ENCODE results near the gene C5orf52.
"Not testable (repeated sequence)": the region's sequence is repeated elsewhere in the genome, so short reads cannot be mapped to it uniquely, and the experiment has no call there.

Gene C5orf52

DNA sequence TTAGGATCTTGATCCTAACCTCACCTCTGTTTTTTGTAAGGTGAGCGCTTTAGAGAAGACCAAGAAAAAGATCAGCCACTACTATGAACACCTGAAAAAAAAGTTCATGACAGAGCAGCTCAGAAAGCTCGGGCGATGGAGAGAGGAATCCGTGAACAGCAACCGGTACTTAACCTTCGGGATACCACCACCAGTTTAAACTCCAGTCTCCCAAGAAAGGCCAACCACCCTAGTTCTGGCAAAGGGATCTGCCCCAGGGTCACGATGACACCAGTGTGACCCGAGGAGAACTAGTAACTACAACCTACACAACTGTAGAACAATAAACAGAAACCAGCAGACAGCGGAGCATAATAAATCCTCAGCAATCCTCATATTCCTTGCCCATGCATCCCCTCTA lies 8.5 kb downstream of the C5orf52 start:
- H3K4me3 ChIP-seq (ENCODE audit: low read depth, low read length): no peak overlapping the region
- TF ChIP-seq, protein P1, sequence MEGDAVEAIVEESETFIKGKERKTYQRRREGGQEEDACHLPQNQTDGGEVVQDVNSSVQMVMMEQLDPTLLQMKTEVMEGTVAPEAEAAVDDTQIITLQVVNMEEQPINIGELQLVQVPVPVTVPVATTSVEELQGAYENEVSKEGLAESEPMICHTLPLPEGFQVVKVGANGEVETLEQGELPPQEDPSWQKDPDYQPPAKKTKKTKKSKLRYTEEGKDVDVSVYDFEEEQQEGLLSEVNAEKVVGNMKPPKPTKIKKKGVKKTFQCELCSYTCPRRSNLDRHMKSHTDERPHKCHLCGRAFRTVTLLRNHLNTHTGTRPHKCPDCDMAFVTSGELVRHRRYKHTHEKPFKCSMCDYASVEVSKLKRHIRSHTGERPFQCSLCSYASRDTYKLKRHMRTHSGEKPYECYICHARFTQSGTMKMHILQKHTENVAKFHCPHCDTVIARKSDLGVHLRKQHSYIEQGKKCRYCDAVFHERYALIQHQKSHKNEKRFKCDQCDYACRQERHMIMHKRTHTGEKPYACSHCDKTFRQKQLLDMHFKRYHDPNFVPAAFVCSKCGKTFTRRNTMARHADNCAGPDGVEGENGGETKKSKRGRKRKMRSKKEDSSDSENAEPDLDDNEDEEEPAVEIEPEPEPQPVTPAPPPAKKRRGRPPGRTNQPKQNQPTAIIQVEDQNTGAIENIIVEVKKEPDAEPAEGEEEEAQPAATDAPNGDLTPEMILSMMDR (IDR thresholded peaks at IDR 0.05; ENCODE audit: low read depth, low read length): no peak

DNA sequence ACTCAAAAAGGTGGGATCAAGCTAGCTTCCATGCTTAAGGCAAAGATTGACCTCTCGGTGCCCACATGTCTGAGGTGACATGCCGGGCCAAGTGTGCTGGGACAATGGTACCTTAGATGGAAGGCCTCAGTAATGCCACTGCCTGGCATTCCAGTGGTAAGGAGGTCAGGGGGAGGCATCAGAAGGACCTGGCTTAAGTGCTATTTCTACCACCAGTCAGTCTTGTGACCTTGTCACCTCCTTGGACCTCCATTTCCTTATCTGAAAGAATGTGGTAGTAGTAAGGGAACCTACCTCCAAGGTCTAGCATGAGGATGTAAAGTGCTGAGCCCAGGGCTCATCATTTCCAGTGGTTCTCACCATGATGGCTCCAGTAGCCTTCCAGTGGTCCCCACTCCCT lies 8.9 kb downstream of the C5orf52 start:
- TF ChIP-seq, protein P1 (IDR thresholded peaks at IDR 0.05; ENCODE audit: low read depth, low read length): no peak
- H3K4me3 ChIP-seq (ENCODE audit: low read depth, low read length): no peak overlapping the region

DNA sequence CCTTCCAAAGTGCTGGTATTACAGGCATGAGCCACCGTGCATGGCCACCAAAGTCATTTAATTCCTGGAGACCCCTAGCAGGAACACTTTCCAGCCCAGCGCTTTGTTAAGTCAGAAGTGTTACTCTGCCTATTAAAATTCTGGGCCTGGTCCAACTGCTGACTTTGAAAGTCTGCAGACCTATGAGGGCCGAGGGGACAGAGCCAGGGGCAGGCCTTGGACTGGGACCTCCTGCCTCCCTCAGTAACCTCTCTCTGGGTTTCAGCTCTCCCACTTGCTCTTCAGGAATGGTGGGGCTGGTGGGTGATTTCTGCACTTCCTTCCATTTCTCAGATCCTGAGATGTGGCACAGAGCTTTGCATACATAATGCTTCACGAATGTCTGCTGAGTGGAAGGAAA lies 9.7 kb downstream of the C5orf52 start:
- TF ChIP-seq, protein P1 (IDR thresholded peaks at IDR 0.05; ENCODE audit: low read depth, low read length): no peak
- H3K4me3 ChIP-seq (ENCODE audit: low read depth, low read length): no peak overlapping the region

DNA sequence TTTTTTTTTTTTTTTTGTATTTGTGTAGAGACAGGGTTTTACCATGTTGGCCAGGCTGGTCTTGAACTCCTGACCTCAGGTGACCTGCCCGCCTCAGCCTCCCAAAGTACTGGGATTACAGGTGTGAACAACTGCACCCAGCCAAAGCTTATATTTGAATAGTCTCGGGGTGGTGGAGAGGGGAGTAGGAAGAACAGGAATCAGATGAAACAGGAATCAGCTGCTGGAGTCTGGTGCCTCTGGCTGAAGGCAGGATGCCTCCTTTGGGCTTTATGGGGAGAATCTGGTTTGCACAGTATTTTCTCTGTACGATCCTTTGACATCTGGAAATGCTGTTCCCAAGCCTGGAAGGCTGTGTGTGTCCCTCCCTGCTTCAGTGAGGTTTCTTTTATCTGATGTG lies 10.9 kb downstream of the C5orf52 start:
- TF ChIP-seq, protein P1 (IDR thresholded peaks at IDR 0.05; ENCODE audit: low read depth, low read length): no peak
- no peak overlapping the region for H3K4me3 ChIP-seq (ENCODE audit: low read depth, low read length)

DNA sequence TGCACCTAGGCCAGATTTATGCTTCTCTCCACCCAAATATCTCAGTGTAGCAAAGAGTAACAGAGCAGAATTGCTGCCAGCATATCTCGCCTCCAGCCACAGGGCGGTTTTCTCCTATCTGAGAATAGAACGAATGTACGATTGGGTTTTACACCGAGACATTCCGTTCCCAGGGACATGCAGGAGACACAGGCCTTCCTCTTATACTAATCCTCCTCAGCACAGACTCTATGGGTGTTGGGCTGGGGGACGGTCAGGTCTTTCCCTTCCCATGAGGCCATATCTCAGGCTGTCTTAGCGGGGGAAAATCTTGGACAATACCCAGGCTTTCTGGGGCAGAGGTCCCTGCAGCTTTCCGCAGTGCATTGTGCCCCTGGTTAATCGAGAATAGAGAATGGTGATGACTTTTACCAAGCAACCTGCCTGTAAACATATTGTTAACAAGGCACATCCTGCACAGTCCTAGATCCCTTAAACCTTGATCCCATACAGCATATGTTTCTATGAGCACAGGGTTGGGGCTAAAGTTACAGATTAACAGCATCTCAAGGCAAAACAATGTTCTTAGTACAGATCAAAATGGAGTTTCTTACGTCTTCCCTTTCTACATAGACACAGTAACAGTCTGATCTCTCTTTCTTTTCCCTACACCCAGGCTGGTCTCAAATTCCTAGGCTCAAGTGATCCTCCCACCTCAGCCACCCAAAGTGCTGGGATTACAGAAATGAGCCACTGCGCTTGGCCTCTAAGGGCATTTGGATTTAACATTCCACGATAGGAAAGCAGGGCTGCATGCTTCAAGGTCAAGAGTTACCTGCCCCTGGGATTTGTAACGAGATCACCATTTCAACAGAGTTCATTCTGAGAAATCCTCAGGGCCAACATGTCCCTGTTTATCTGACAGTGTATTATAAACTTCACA lies 15.2 kb downstream of the C5orf52 start:
- not testable (repeated sequence) for H3K4me3 ChIP-seq (ENCODE audit: low read depth, low read length)

DNA sequence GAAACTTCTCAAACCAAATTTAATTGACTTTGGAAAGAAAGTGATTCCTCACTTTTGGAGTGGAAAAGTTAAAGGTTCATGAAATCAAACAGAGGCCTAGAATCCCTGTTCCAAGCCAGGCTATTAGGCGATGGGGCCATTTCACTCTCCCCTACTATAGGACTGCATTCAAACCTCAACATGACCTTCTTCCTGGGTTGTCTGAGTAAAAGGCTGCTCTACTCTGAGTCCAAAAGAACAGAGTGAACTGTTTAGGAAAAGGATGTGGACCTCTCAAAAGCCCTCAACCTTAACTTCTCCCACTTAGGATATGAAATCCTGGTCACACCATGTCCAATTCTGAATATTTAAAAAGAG lies 15.8 kb downstream of the C5orf52 start:
- TF ChIP-seq, protein P1 (IDR thresholded peaks at IDR 0.05; ENCODE audit: low read depth, low read length): no peak
- no peak overlapping the region for H3K4me3 ChIP-seq (ENCODE audit: low read depth, low read length)

DNA sequence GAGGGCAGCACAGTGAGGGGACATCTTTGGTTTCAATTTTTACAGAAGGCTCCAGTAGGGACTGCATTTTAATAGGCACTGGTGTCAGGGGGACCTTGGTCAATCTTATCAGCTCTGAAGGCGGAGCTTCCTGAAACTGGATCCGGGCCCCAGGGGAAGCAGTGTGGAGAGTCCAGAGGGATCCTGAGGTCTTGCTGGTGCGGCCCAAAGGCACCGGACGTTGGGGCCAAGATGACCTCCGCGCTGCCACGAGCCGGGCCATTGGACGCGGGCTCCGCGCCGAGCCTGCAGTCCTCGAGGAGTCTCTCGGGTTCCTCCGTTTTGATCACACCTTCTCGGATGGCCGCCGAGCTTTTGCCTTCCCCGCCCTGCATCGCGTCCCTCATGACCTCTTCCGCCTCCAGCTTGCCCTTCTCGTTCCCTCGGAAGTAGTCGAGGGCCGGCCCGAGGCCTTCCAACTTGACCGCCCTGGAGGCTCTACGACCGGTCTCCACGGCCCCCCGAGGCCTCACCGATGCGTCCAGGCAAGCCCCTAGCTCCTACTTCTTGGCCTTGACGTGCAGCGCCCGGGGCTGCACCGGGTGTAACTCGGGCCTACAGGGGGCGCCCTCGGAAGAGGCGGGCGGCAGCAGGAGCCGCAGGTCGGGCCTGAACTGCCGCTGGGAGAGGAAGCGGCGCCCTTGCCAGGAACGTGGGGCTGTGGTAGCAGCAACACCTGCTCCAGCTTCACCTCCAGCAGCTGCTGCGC lies 18.8 kb downstream of the C5orf52 start:
- TF ChIP-seq, protein P1 (IDR thresholded peaks at IDR 0.05; ENCODE audit: low read depth, low read length): no peak
- no peak overlapping the region for H3K4me3 ChIP-seq (ENCODE audit: low read depth, low read length)
